ENCODE data around the gene GATA2. TPM values are rescaled to one million over a fixed set of nuclear protein-coding genes. Genes with fewer than 3 reads are reported as not detected.

The GATA2 gene
- total and polyA plus RNA-seq, 4 donors: 0.99 to 5.2 (median 4.4) TPM

DNA sequence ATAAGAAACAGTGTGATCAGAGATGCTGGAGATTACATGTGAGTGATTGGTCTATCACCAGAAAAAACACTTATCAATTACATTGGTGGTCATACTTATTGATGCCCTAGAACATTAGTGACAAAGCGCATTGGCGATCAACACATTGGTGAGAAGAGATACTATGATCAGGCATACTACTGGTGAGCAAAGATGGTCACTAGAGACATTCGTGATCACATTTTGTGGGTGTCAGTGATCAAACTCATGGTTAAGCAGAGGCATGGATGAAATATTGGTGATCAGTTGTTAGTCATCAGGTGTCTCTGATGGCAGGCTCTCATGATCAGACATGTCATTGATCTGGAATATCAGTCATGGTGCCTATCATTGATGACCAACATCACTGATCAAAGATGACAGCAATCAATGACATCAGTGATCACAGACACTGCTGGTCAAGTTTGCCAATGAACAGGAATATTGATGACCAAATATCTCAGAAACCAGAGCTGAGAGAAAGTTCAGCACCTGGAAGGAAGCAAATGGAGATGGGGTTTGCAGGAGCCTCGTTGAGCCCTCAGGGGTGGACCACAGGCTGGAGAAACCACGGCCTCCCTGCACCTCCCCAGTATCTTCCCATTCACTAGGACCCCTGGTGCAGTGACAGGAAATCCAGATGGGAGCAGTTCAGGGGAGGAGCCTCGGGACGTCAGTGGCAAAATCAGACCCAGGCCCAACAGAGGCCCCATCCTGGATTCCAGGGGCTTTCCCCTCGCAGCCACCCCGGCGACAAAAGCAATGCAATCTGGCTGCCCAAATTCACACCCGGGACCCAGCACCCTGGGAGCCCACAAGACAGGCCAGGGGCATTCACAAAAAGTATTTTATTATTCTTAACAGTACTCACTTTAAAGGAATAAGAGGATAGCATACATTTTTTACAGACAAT, 14.2 kb downstream of the GATA2 start:
- no peaks in the 10 kb centered on the region for H3K36me3 ChIP-seq (ENCODE audit: control insufficient read depth, insufficient read depth, low read length)
- 47% methylated on average over 10 of the region's 11 CpGs for WGBS (ENCODE audit: insufficient coverage)
- H3K4me1 ChIP-seq (ENCODE audit: control insufficient read depth, insufficient read depth, low read length): peaks cover 21% of the 10 kb centered on the region
- H3K9me3 ChIP-seq (ENCODE audit: control insufficient read depth, insufficient read depth, low read length): no peaks in the 10 kb centered on the region
- no peak overlapping the region for H3K27ac ChIP-seq (ENCODE audit: low read depth, low read length)
- H3K4me3 ChIP-seq (ENCODE audit: low read depth, low read length): no peak overlapping the region
- no peak for DNase-seq (ENCODE audit: low read depth in 4 of 6, low spot score in 6 of 6)
- H3K27me3 ChIP-seq (ENCODE audit: control insufficient read depth, insufficient read depth, low read length): peaks cover 72% of the 10 kb centered on the region

GRCh38 chr3:128476659-128477058, 16.3 kb downstream of the GATA2 start:
- H3K27me3 ChIP-seq (ENCODE audit: control insufficient read depth, insufficient read depth, low read length): peaks cover 66% of the 10 kb centered on the region
- no peak for DNase-seq (ENCODE audit: low read depth in 4 of 6, low spot score in 6 of 6)
- 97% methylated on average over 5 of the region's 5 CpGs for WGBS (ENCODE audit: insufficient coverage)

GRCh38 chr3:128475355-128475754, 17.6 kb downstream of the GATA2 start:
- 71% methylated on average over 7 of the region's 8 CpGs for WGBS (ENCODE audit: insufficient coverage)
- no peak for DNase-seq (ENCODE audit: low read depth in 4 of 6, low spot score in 6 of 6)
- no peaks in the 10 kb centered on the region for H3K9me3 ChIP-seq (ENCODE audit: control insufficient read depth, insufficient read depth, low read length)
- H3K4me1 ChIP-seq (ENCODE audit: control insufficient read depth, insufficient read depth, low read length): no peaks in the 10 kb centered on the region
- no peaks in the 10 kb centered on the region for H3K36me3 ChIP-seq (ENCODE audit: control insufficient read depth, insufficient read depth, low read length)
- H3K27ac ChIP-seq (ENCODE audit: low read depth, low read length): no peak overlapping the region
- no peak overlapping the region for H3K4me3 ChIP-seq (ENCODE audit: low read depth, low read length)
- peaks cover 53% of the 10 kb centered on the region for H3K27me3 ChIP-seq (ENCODE audit: control insufficient read depth, insufficient read depth, low read length)

More at GRCh38 chr3:128476659-128477058, 16.3 kb downstream of the GATA2 start:
- Histone ChIP-seq H3K4me1 (ENCODE audit: control insufficient read depth, insufficient read depth, low read length) (peaks cover 5% of the 10 kb centered on the region), H3K27ac (ENCODE audit: low read depth, low read length) (no peak overlapping the region), H3K36me3 (ENCODE audit: control insufficient read depth, insufficient read depth, low read length) (no peaks in the 10 kb centered on the region), H3K4me3 (ENCODE audit: low read depth, low read length) (no peak overlapping the region), H3K9me3 (ENCODE audit: control insufficient read depth, insufficient read depth, low read length) (no peaks in the 10 kb centered on the region)

- Histone ChIP-seq H3K36me3 (ENCODE audit: control insufficient read depth, insufficient read depth, low read length) (no peaks in the 10 kb centered on the region), H3K27me3 (ENCODE audit: control insufficient read depth, insufficient read depth, low read length) (peaks cover 37% of the 10 kb centered on the region), H3K4me3 (ENCODE audit: low read depth, low read length) (no peak overlapping the region), H3K9me3 (ENCODE audit: control insufficient read depth, insufficient read depth, low read length) (no peaks in the 10 kb centered on the region), H3K27ac (ENCODE audit: low read depth, low read length) (no peak overlapping the region), H3K4me1 (ENCODE audit: control insufficient read depth, insufficient read depth, low read length) (no peaks in the 10 kb centered on the region)
- DNase-seq (ENCODE audit: low read depth in 4 of 6, low spot score in 6 of 6): no peak
- WGBS (ENCODE audit: insufficient coverage): 63% methylated on average over 3 of the region's 4 CpGs
Observed at GRCh38 chr3:128473737-128474136, 19.3 kb downstream of the GATA2 start.

- H3K4me1 ChIP-seq (ENCODE audit: control insufficient read depth, insufficient read depth, low read length): no peaks in the 10 kb centered on the region
- peaks cover 33% of the 10 kb centered on the region for H3K27me3 ChIP-seq (ENCODE audit: control insufficient read depth, insufficient read depth, low read length)
- no peaks in the 10 kb centered on the region for H3K36me3 ChIP-seq (ENCODE audit: control insufficient read depth, insufficient read depth, low read length)
- 0% methylated on average over 1 of the region's 6 CpGs for WGBS (ENCODE audit: insufficient coverage)
- DNase-seq (ENCODE audit: low read depth in 4 of 6, low spot score in 6 of 6): peak in 2 of 6 donors; percentile 20 to 22
- H3K9me3 ChIP-seq (ENCODE audit: control insufficient read depth, insufficient read depth, low read length): no peaks in the 10 kb centered on the region
- no peak overlapping the region for H3K4me3 ChIP-seq (ENCODE audit: low read depth, low read length)
- no peak overlapping the region for H3K27ac ChIP-seq (ENCODE audit: low read depth, low read length)
Observed at GRCh38 chr3:128473180-128473519, 19.9 kb downstream of the GATA2 start.

- peak in 1 of 6 donors; percentile 49 for DNase-seq (ENCODE audit: low read depth in 4 of 6, low spot score in 6 of 6)
- H3K27me3 ChIP-seq (ENCODE audit: control insufficient read depth, insufficient read depth, low read length): peaks cover 27% of the 10 kb centered on the region
Observed at GRCh38 chr3:128472449-128473179, 20.4 kb downstream of the GATA2 start.

GRCh38 chr3:128471720-128472119, 21.3 kb downstream of the GATA2 start:
- 75% methylated on average over 3 of the region's 3 CpGs for WGBS (ENCODE audit: insufficient coverage)
- no peak for DNase-seq (ENCODE audit: low read depth in 4 of 6, low spot score in 6 of 6)
- Histone ChIP-seq H3K4me1 (ENCODE audit: control insufficient read depth, insufficient read depth, low read length) (no peaks in the 10 kb centered on the region), H3K27me3 (ENCODE audit: control insufficient read depth, insufficient read depth, low read length) (peaks cover 23% of the 10 kb centered on the region), H3K36me3 (ENCODE audit: control insufficient read depth, insufficient read depth, low read length) (no peaks in the 10 kb centered on the region), H3K9me3 (ENCODE audit: control insufficient read depth, insufficient read depth, low read length) (no peaks in the 10 kb centered on the region), H3K4me3 (ENCODE audit: low read depth, low read length) (no peak overlapping the region), H3K27ac (ENCODE audit: low read depth, low read length) (no peak overlapping the region)

More at GRCh38 chr3:128472449-128473179, 20.4 kb downstream of the GATA2 start:
- Histone ChIP-seq H3K36me3 (ENCODE audit: control insufficient read depth, insufficient read depth, low read length) (no peaks in the 10 kb centered on the region), H3K9me3 (ENCODE audit: control insufficient read depth, insufficient read depth, low read length) (no peaks in the 10 kb centered on the region), H3K4me3 (ENCODE audit: low read depth, low read length) (no peak overlapping the region), H3K27ac (ENCODE audit: low read depth, low read length) (no peak overlapping the region), H3K4me1 (ENCODE audit: control insufficient read depth, insufficient read depth, low read length) (no peaks in the 10 kb centered on the region)
- 47% methylated on average over 11 of the region's 13 CpGs for WGBS (ENCODE audit: insufficient coverage)

GRCh38 chr3:128471110-128471509, 21.9 kb downstream of the GATA2 start:
- no peak for DNase-seq (ENCODE audit: low read depth in 4 of 6, low spot score in 6 of 6)
- Histone ChIP-seq H3K4me3 (ENCODE audit: low read depth, low read length) (no peak overlapping the region), H3K4me1 (ENCODE audit: control insufficient read depth, insufficient read depth, low read length) (no peaks in the 10 kb centered on the region), H3K9me3 (ENCODE audit: control insufficient read depth, insufficient read depth, low read length) (no peaks in the 10 kb centered on the region), H3K27ac (ENCODE audit: low read depth, low read length) (no peak overlapping the region), H3K27me3 (ENCODE audit: control insufficient read depth, insufficient read depth, low read length) (peaks cover 23% of the 10 kb centered on the region), H3K36me3 (ENCODE audit: control insufficient read depth, insufficient read depth, low read length) (no peaks in the 10 kb centered on the region)
- no CpG with 5 or more reads among the region's 2 CpGs for WGBS (ENCODE audit: insufficient coverage)

- WGBS (ENCODE audit: insufficient coverage): 69% methylated on average over 11 of the region's 13 CpGs
- Histone ChIP-seq H3K27me3 (ENCODE audit: control insufficient read depth, insufficient read depth, low read length) (peaks cover 23% of the 10 kb centered on the region), H3K9me3 (ENCODE audit: control insufficient read depth, insufficient read depth, low read length) (no peaks in the 10 kb centered on the region), H3K36me3 (ENCODE audit: control insufficient read depth, insufficient read depth, low read length) (no peaks in the 10 kb centered on the region), H3K4me3 (ENCODE audit: low read depth, low read length) (no peak overlapping the region), H3K4me1 (ENCODE audit: control insufficient read depth, insufficient read depth, low read length) (no peaks in the 10 kb centered on the region), H3K27ac (ENCODE audit: low read depth, low read length) (no peak overlapping the region)
- no peak for DNase-seq (ENCODE audit: low read depth in 4 of 6, low spot score in 6 of 6)
Observed at GRCh38 chr3:128470134-128470899, 22.7 kb downstream of the GATA2 start.

All from spinal cord (tissue), 10 donors.